GM12801 (cell line): Measurements from ENCODE around the gene FSD1L.

ENCODE experiments used
- TF ChIP-seq, protein P1 (sequence below): IDR thresholded peaks from one replicate; pipeline ENCODE4 v1.5.1; 2011; ENCODE audit warnings: control low read depth; ENCODE audit not compliant: insufficient read length; ENCODE audit errors: extremely low read depth

FSD1L gene

DNA sequence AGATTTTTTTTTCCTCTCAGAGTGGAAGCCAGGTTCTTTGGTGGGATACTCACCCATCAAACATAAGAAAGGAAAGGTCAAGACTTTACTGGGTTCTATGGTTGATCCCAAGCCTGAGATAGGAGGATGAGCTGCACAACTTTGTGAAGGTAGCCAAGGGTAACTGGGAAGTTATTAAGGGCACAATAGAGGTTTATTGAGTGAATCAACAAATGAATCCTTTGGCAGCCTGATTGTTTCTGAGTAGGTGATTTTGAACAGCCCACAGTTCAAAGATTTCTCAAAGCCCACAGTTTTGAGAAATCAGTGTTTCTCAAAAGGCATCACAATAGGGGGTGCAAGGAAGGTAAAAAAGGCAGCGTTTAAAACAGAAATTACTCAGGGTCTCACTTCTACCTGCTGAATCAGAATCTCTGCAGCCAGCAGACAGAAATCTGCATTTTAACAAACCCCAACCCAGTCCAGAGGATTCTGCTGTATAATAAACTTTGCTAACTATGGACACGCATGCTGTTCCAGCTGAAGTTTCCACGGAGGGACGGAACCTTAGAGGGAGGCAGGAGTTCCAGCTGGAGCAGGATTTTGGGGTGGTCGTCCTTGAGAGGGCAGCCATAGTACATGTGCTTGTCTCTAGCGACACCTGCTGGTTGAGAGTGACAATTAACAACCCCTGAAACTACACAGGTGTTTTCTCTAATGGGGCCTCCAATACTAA is 32.7 kb upstream of the FSD1L start:
- TF ChIP-seq, protein P1, sequence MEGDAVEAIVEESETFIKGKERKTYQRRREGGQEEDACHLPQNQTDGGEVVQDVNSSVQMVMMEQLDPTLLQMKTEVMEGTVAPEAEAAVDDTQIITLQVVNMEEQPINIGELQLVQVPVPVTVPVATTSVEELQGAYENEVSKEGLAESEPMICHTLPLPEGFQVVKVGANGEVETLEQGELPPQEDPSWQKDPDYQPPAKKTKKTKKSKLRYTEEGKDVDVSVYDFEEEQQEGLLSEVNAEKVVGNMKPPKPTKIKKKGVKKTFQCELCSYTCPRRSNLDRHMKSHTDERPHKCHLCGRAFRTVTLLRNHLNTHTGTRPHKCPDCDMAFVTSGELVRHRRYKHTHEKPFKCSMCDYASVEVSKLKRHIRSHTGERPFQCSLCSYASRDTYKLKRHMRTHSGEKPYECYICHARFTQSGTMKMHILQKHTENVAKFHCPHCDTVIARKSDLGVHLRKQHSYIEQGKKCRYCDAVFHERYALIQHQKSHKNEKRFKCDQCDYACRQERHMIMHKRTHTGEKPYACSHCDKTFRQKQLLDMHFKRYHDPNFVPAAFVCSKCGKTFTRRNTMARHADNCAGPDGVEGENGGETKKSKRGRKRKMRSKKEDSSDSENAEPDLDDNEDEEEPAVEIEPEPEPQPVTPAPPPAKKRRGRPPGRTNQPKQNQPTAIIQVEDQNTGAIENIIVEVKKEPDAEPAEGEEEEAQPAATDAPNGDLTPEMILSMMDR, result peak; percentile 46

DNA sequence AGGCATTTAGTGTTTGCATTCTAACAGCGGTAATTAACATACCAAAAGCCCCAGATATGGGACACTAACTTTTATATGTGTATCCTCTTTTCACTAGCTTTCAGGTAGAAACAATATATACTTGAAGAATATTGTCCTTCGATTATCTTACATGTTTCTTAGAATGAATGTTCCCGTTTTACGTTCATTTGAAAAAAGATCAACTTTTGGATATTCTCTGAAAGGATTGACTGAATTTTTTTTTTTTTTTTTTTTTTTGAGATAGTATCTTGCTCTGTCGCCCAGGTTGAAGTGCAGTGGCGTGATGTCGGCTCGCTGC is 32.2 kb upstream of the FSD1L start:
- TF ChIP-seq, protein P1, result no peak

DNA sequence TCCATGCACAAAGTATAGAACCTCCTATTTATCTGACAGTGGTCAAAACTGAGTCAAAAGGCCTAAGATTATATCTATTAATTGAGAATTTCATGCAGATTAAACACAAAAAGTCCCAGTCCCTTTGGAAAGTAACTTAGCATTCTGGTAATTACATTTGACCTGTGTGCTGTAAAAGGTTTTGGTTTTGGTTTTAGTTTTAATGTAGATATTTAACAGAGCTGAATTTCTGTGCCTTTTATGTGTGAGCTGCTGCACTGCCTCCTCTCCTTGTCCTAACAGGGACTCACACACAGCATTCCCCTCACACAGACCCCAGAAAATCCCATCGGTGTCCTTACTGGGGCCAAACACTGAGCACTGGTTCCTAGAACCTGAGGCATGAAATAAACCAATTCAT is 31.0 kb upstream of the FSD1L start:
- TF ChIP-seq, protein P1, result no peak

DNA sequence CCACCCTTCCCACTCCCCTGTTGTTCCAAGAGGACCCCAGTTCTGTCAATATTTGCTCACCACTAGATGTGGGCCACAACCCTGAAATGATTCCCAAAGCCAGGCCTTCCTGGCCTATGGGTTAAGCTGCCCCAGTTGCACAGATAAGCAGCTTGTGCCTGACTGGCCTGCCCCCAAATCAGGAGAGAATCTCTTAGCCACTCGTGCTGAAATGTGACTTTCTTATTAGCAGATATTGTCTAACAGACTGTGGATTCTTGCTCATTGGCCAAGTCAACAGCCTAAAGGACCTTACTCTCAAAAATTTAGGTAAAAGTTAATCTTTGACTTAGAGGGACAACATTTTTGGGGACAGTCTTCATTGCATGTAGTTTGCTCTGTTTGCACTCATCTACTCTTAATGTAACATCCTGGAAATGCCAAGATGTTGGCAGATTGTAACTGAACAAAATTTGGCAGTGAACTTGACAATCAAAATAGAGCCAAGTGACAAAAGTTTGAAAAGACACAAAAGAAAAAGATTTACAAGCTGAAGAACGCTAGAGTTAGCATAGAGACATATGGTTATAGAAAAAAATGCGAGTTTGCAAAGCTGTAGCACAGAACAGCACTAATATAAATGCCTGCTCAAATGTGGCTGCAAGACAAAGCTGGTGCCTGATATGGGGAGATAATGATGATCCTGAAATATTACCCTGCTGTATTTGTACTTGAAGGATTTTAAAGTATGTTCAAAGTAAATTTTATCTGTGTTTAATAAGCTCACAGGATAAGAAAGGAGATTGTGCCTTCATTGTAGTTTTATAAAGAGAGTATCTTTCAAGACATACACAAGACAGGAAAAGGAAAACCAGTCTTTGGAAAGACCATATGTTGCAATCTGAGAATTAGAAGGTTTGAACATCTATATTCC is 29.0 kb upstream of the FSD1L start:
- TF ChIP-seq, protein P1, result no peak

DNA sequence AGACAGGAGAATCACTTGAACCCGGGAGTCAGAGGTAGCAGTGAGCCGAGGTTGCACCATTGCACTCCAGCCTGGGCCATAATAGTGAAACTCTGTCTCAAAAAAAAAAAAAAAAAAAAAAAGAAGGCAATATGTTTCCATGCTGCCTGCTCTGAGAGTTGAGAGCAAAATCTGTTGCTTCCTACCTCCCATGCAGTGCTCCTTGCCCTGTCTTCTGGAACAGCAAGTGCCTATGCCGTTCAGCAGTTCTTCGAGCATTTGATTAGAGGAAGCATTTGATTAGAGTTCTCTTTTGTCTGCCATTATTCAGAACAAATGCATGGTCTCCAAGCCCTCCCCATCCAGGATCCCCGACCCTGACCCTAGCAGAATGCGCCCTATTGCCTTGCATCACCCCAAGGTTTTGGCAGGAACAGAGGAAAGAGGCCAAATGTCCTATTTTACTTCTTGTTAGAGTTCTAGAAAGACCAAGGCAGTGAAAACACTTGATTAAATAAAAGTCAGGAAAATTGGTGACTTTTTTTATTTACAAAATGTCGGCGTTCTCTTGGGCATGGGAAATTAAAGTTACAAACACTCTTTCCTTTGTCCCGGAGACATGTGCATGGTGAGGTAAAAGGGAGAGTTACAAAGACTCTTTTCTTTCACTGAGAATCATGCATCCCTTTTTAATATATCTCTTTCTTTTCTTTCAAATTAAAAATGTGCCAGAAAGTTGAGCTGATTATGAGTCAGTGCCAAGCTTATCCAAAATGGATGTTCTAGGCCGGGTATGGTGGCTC is 27.8 kb upstream of the FSD1L start:
- TF ChIP-seq, protein P1, result no peak

DNA sequence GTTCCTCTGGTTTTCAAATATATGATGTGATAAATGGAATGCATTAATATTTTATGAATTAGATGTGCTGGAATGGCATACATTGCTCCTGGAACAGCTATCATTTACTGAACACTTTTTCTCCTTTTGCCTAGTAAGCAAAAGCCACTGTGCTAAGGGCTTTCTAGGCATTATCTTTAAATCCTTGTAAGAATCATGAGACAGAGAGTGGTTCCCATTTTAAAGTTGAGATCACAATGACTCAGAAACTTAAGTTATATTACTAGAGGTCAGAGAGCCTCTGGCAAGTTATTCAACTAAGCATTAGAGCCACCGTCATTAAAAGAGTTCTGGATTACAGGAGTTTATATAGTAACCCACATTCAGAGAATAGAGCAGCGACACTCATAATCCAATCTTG is 26.7 kb upstream of the FSD1L start:
- TF ChIP-seq, protein P1, result no peak

DNA sequence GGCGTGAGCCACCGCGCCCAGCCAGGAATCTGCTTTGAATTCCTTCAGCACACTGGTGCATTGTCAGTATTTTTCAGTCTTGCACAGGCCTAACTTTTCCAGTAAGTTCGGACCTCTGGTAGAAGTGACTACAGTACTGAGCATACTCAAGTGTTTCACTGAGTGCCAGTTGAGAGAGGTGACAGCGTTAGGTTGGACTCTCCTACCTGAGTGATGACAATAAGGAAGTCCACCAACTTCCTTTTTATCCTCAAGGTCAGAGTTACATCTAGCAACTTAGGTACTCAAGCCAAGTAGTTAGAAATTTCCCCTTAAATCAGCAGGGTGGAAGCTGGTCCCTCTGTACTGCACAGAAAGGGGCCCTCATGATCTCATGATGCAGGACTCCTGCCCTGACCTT is 26.0 kb upstream of the FSD1L start:
- TF ChIP-seq, protein P1, result no peak
